Stimulated activated CD4-positive, alpha-beta T cell treated with anti-CD3 and anti-CD28 coated beads, Interleukin-12 subunit alpha, Interleukin-12 subunit beta, amount 100 ng/mL, for 24 hours (primary cell): ENCODE measurements around the gene HDGFL3.
"Not testable (repeated sequence)": the region's sequence is repeated elsewhere in the genome, so short reads cannot be mapped to it uniquely, and the experiment has no call there.

Source experiments
- DNase-seq, 2 experiments: peaks; one replicate each; pipeline ENCODE4 v3.0.0-alpha.2; 2020; ENCODE audit warnings: low read depth in 2 of 2

HDGFL3 gene

DNA sequence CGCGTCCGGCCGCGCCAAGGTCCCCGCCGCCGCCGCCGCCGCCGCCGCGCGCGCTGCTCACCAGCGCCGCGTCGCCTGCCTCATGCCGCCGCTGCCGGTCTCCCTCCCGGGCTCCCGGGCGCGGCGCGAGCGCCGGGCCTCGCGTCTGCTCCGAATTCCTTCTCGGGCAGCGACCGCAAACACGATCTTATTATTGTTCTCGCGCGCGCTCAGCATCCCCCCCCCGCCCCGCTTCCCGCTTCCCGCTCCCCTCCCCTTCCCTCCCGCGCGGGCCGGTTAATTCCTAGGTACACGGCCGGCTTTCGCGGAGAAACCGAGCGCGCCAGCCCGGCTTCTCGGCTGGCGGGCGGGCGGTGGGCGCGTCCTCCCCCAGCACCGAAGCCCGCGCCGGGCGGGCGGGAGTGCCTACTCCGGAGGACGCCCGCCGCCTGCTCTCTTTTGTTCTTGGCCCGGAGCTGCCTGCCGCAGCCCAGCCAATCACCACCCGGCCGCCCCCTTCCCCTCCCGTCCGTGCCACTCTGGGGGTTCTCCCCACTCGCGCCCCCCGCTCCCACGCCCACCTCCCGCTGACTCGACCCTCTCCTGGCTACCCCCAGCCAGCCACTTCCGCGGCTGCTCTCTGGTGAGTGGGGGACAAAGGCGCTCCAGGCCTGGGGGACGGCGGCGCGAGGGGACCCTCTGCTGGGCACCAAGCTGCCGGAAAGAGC is at the start of gene HDGFL3:
Gene HDGFL3 (minus strand): TSS at position 164 of the 707 bp plus-strand sequence. CDS start 409 bp downstream, outside the sequence.
- DNase-seq, result peak in 1 of 2 experiments; percentile 4

DNA sequence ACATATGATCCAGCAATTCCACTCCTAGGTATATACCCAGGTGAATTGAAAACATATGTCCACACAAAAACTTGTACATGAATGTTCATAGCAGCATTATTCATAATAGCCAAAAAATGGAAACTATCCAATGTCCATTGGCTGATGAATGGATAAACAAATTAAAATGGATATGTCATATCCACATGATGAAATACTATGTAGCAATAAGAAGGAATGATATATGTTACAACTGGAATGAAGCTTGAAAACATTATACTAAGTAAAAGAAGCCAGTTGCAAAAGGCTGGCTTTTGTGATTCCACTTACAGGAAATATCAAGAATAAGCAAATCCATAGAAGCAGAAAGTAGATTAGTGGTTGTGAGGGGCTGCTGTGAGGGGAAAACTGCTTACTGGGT is 43.2 kb upstream of the HDGFL3 start:
- DNase-seq, result no peak

DNA sequence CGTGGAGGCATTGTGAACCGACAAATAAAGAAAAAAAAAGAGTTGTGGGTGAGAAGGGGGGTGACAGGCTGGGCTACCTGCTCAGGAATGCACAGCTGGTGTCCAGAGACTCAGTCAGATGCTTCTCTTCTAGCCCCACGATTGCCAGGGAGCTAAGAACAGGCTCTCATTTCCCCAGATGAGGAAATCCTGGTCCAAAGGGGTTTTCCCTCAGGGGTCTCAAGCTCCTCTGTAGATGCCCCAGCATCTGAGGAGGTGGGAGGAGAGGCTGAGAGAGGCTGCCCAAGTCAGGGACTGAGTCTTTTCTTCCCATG is 41.4 kb upstream of the HDGFL3 start:
- no peak for DNase-seq

DNA sequence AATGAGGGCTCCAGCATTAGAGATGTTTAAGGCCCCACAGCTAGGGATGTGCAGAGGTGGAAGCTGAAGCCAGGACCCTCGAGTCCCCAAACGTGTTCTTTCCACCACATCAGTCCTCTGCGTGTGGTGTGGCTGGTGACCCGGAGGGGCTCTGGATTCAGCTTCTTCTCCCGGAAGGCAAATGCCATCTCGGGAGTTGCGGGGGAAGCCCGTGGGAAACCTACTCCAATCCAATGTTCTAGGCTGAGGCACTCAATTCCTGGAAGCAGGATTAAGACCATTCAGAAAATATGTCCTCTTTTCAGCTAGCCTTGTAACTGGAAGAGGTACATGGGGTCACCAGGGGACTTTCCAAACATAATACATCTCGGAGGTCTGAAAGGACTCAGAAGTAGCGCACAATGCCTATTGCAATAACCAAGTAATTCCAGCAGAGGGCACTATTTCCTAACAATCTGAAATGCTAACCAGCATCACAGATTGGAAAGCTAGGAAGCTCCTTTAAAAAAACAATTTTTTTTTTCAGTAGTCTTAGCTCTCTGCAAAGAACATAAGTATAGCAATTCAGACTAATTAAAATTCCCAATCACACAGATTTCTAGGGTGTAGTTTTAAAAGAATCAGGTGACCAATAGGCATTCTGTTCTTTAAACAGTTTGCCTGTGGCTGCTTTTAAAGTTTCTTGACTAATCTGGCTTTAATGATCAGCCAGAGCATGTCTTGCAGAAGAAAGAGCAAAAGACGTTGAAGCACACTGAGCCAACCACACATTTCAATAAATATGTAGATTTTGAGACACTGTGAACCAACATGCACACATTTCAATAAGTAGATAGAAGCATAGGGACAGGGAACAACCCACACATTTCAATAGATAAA is 40.8 kb upstream of the HDGFL3 start:
- DNase-seq, result no peak

DNA sequence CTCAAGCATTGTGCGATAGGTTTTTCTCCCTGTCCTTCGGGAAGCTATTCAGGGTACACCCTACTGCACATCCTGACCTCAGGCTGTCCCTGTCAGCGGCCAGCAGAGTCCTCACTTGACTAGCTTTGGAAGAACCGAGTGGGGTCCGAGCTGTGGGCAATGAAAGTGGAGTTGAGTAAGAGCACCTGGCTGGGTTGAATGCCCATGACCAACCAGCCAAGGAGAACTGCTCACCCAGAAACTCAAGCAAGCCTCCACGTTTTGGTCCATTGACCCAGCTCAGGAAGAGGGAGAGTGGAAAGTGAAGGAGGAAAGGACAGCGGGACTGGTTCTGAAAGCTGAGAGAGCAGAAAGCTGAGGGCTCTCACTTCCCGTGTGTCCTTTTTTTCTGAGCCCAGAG is 36.0 kb upstream of the HDGFL3 start:
- DNase-seq, result no peak

DNA sequence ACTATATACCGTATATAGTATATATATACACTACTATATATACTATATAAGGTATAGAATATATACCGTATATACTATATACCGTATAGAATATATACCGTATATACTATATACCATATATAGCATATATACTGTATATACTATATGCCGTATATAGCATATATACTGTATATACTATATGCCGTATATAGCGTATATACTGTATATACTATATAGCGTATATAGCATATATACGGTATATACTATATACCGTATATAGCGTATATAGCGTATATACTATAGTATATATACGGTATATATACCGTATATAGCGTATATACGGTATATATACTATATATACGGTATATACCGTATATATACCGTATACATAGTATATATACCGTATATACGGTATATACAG is 22.6 kb upstream of the HDGFL3 start:
- no peak for DNase-seq

DNA sequence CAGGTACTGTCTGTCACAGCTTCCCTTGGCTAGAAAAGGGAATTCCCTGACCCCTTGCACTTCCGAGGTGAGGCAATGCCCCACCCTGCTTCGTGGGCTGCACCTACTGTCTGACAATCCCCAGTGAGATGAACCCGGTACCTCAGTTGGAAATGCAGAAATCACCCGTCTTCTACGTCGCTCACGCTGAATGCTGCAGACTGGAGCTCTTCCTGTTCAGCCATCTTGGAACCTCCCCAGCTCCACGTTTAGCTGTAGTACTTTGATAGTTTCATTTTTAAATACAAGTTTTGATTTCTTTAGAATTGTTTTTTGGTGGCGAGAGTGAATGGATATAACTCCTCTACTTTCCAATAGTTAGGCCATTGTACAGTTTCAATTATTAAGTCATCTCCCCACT is 17.8 kb upstream of the HDGFL3 start:
- no peak for DNase-seq

DNA sequence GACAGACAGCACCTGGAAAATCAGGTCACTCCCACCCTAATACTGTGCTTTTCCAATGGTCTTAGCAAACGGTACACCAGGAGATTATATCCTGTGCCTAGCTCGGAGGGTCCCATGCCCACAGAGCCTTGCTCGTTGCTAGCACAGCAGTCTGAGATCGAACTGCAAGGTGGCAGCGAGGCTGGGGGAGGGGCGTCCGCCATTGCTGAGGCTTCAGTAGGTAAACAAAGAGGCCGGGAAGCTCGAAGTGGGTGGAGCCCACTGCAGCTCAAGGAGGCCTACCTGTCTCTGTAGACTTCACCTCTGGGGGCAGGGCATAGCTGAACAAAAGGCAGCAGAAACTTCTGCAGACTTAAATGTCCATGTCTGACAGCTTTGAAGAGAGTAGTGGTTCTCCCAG is 14.2 kb upstream of the HDGFL3 start:
- DNase-seq, result not testable (repeated sequence)

DNA sequence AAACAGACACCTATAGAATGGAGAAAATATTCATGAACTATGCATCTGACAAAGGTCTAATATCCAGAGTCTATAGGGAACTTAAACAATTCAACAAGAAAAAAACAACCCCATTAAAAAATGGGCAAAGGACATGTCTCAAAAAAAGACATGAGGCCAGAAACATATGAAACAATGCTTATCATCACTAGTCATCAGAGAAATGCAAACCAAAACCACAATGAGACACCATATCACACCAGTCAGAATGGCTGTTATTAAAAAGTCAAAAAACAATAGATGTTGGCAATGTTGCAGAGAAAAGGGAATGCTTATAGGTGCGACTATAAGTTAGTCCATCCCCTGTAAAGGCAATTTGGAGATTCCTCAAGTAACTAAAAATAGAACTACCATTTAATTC is 11.4 kb upstream of the HDGFL3 start:
- no peak for DNase-seq

DNA sequence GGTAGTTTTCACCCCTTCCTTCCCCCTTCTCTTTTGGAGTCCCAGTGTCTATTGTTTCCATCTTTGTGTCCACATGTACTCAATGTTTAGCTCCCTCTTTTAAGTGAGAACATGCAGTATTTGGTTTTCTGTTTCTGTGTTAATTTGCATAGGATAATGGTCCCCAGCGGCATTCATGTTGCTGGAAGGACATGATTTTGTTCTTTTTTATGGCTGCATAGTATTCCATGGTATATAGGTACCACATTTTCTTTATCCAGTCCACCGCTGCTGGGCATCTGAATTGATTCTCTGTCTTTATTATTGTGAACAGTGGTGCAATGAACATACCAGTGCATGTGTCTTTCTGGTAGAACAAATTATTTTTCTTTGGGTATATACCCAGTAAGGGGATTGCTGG is 7.7 kb upstream of the HDGFL3 start:
- DNase-seq, result no peak

DNA sequence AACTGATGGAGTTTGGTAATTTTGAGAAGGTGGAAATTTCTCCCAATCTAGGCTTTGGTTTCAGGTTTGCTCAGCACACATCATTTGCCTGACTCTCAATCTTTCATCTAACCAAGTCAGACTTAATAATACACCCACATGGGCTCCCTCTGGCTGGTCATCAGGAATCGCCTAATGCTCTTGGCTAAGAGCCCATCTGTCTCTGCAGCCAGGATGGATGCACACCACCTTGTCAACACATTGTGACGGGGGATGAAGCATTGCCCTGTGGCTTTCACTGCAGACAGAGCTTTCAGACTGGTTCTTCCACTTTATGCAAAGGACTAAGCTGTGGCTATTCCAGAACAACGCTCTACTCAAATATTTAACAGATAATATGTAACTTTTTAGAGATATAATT is 3.0 kb upstream of the HDGFL3 start:
- no peak for DNase-seq

DNA sequence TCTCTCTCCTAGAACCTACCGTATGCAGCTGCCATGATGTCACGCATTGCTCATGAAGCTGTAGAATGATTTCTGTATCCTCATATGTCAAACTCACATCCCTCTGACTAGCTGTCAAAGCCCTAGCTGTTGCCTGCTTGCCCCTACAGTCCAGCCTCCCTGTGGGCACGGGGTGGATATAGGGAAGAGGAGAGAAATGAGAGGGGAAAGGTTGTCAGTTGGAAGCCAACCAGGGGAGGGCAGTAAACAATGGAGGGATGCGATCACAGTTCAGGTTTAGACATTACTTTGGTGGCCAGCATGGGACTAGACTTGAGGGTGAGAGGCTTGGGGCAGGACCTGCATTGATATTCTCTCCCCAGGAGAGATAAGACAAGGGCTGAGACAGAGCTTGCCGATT is 1.7 kb upstream of the HDGFL3 start:
- DNase-seq, result no peak

DNA sequence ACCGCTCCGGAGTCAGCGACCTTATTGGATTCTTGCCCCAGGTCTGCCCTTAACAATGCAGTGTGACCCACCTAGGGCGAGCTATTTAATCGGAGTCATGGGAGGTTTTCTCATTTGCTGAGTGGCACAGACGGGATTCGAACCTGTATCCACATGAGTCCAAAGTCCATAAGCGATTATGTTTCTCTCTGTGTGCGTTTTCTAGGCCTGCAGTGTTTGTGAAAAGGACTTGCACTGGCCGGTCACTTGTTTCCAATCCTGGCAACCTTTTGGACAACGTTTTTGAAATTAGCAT is 691 bp upstream of the HDGFL3 start:
- no peak for DNase-seq

DNA sequence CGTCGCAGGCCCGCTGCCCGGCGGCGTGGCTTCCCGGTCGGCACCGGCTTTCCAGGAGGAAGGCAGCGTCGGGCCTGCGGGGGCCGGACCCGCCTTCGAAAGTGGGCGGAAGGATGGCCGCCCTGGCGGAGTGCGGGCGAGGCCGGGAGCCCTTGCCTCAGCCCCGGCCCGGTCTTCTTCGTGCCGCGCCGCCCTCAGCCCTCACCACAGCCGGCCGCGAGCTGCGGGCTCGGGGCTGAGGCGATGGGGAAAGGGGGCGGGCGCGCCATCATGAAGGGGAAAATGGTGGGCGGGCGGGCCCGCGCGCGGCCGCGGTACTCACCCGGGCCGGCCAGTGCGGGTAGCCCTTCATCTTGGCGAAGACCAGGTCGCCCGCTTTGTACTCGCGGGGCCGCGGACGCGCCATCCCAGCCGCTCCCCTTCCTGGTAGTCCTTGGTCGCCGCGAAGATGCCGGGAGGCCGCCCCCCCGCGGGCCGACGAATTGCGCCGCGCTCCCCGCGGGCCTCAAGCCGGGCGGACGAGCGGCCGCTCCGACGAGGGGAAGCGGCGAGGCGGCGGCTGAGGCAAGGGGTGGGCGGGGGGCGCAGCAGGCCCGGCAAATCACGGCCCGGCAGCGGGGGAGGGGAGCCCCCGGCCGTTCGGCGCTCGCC is 489 bp downstream of the HDGFL3 start:
- DNase-seq, result no peak

DNA sequence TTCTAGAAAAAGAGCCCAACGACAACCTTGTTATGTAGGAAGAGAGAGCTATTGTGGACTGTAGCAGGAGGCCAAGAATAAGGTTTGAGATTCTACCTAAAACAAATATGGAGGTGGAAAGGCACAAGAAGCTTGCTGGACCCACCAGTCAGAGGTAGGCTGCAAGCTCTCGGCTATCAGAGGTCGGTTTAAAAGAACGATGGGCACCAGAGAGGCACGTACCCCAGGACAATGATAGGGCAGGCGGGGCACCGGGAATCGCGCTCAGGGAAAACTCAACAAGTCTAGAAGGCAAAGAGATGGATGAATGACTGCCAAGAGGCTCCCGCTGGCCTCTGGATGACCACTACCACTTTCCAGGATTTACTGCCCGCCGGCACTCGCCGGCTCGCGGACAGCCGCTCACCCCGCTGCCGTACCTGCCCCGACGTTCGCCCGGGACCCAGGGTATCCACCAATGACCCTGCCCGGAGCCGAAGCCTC is 1.1 kb downstream of the HDGFL3 start:
- DNase-seq, result no peak

DNA sequence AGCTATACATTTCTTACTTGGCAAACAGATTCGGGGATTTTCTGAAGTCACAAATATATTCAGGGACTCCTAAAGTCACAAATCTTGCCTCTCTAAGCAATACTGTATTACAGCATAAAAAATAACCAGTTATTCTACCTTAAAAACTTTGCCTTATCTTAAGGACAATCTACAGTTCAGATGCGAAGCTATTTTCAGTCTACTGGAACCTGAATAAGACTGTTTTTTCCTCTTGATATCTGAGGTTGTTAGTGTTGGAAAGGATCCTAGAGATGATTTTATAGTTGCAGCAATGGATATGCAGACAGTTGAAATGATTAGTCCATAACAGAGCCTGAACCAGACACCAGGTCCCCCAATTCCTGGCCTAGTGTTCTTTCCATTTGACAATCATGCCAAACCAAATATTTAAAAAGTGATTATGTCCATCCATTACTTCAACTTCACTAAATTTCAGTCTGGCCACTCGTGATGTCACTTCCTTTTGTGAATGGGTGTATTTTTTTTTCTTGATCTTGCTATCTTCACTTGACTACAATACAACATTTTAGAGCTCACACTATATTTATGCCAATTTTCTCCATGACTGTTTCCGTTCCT is 1.8 kb downstream of the HDGFL3 start:
- DNase-seq, result no peak

DNA sequence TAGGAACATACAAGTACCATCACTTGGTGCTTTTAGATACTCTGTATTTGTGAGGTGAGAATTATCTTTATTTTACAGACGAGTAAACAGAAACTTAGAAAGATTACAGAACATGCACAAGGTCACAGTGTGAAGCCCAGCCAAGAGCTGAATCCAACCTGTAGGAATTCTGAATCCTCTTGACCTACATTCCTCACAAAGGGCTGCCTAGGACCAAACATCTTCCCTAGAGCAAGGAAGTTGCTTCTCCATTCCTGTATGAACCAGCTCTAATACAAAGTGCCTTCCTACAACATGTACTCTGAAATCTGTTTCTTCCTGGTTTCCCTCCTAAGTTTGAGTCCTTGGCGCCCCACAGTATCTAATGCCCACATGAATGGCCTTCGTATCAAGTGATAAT is 2.9 kb downstream of the HDGFL3 start:
- DNase-seq, result no peak

DNA sequence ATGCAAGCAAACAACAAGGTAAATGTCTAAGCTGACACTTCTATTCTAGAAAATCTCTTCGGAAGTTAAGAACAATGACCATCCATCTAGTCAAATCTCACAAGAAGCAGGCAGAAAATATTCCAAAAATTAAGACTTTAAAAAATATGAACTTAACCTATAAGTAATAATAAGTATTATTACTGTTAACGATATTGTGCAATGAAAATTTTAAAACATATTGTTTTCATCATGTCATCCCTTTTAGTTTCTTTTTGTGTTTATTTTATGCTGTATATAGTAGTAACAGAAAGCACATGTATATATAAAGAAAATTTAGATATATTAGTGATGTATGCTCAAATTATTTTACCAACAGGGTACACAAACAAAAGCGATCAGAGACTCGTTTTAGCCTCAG is 4.1 kb downstream of the HDGFL3 start:
- no peak for DNase-seq

DNA sequence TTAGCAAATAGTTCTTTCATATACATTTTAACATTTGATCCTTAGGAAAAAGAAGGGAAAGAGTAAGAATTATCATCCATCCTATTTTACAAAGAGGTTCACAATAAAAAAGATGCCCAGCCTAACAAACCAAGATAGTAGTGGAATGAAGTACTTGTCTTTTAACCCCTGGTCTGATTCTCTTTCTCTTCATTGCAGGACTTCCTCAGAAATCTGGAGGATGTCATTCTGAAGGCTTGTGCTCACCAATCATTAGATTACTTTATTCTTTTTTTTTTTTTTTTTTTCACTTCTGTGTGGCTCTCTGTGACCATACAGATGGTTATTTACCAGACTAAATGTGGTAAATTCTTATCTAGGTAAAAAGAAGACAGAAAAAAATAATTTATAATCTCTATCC is 7.0 kb downstream of the HDGFL3 start:
- no peak for DNase-seq

DNA sequence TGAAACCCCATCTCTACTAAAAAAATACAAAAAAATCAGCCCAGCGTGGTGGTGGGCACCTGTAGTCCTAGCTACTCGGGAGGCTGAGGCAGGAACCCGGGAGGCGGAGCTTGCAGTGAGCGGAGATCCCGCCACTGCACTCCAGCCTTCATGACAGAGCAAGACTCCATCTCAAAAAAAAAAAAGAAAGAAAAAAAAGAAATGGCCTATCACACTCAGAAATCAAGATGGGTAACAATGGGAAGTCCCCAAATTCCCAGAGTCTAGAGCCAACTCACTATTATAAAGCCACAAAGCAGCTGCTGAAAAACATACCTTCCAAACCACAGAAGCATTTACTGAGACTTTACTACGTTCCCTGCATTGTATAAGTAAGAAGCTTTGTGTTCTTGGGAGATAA is 7.5 kb downstream of the HDGFL3 start:
- no peak for DNase-seq

DNA sequence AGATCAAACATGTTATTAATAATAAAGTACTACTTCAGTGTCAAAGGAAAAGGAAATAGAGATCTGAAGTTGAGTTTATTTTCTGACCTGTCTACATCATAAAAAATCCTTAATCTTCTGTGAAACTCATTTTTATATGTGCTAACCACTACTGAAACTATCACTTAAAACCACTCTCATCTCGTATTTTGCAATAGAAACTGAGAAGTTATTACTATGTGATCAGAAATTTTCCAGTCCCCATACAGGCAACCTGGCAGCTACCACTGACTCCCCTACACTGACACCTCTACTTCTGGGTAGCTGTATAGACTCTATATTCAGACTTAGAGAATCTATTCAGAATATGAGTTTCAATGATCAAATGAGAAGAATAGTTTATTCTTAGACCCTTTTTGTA is 8.3 kb downstream of the HDGFL3 start:
- DNase-seq, result peak in 1 of 2 experiments; percentile 17

DNA sequence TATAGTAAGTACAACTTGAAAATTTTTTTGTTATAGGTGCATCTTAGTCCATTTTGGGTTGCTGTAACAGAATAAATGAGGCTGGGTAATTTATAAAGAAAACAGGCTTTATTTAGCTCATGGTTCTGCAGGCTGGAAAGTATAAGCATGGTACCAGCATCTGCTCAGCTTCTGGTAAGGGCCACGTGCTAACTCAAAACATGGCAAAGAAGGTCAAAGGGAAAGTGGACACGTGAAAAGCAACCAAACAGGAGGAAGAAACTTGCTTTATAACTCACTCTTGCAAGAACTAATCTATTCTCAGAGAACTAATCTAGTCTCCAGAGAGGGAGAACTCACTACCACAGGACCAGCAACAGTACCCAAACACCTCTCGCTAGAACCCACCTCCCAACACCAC is 9.1 kb downstream of the HDGFL3 start:
- no peak for DNase-seq

DNA sequence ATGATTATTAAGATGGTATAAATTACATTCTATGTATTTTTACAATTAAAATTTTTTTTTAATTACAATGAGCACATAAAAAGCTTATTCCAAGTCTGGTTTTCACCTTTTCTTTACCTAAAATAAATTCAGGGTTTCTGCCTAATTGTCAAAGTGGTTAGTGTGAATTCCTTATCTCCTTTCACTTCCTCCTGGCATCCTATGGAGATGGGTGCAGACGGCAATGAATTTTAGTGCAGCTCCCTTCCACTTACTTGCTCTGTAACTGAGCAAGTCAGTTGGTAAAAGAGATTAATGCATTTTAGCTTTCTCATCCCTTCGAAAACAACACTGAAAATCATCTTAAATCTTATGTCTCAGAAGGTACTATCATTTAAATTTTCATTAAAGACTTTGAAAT is 13.1 kb downstream of the HDGFL3 start:
- no peak for DNase-seq
